Measurements from ENCODE around the gene DDX11. TPM values are rescaled to one million over a fixed set of nuclear protein-coding genes. Genes with fewer than 3 reads are reported as not detected.
A peak's percentile ranks its signal among the peaks of the same experiment; 100 is the strongest.
"Not testable (repeated sequence)": the region's sequence is repeated elsewhere in the genome, so short reads cannot be mapped to it uniquely, and the experiment has no call there.

DDX11 gene
- total RNA-seq, 1 experiment from 2014 or later: 17.4 TPM

GRCh38 chr12:31052666-31053439, 20.8 kb upstream of the DDX11 start:
- DNase-seq (ENCODE audit: low read depth, low spot score); in situ Hi-C loops (cut with HindIII; ENCODE audit: low pct_unique_long_range_greater_than_20kb, low sequenced_read_pairs): not testable (repeated sequence)

DNA sequence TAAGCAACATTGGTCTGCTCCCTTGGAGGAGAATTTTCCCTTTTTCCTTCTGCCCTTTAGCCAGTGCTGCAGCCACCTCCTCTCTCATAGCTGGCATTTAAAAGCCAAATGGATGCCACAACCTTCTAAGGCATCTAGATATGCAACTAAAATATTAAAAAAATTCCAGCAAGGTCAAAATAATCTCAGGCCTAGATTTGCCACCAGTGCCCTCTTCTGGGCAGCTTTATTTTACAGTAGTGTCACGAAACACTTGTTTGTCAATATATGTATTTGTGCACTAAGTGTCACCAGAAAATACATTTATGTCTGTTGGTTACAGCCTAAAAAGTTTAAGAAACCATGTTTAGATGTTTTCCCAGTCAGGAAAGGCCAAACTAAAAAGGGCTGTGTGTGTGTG, 19.7 kb upstream of the DDX11 start:
- in situ Hi-C loops (cut with HindIII; ENCODE audit: low pct_unique_long_range_greater_than_20kb, low sequenced_read_pairs): not testable (repeated sequence)
- DNase-seq (ENCODE audit: low read depth, low spot score): peak; percentile 18

GRCh38 chr12:31057671-31058070, 16.0 kb upstream of the DDX11 start:
- in situ Hi-C loops (cut with HindIII; ENCODE audit: low pct_unique_long_range_greater_than_20kb, low sequenced_read_pairs): no loop called here
- DNase-seq (ENCODE audit: low read depth, low spot score): no peak

DNA sequence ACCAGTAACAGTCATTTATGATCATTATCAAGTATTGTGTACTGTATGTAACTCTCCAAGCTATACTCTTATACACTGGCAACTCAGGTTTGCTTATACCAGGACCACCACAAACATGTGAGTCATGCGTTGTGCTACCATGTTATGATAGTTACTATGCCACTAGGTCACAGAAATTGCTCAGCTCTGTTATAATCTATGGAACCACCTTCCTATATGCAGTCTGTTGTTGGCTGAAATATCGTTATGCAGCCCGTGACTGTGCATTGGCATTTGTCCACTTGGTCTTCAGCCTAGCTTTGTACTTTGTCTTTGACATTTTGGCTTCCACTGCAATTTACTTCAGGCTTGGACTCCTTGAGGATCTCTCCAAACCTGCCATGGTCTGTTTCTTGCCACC, 7.5 kb upstream of the DDX11 start:
- in situ Hi-C loops (cut with HindIII; ENCODE audit: low pct_unique_long_range_greater_than_20kb, low sequenced_read_pairs); DNase-seq (ENCODE audit: low read depth, low spot score): not testable (repeated sequence)

GRCh38 chr12:31067656-31068055, 6.0 kb upstream of the DDX11 start:
- DNase-seq (ENCODE audit: low read depth, low spot score); in situ Hi-C loops (cut with HindIII; ENCODE audit: low pct_unique_long_range_greater_than_20kb, low sequenced_read_pairs): not testable (repeated sequence)

DNA sequence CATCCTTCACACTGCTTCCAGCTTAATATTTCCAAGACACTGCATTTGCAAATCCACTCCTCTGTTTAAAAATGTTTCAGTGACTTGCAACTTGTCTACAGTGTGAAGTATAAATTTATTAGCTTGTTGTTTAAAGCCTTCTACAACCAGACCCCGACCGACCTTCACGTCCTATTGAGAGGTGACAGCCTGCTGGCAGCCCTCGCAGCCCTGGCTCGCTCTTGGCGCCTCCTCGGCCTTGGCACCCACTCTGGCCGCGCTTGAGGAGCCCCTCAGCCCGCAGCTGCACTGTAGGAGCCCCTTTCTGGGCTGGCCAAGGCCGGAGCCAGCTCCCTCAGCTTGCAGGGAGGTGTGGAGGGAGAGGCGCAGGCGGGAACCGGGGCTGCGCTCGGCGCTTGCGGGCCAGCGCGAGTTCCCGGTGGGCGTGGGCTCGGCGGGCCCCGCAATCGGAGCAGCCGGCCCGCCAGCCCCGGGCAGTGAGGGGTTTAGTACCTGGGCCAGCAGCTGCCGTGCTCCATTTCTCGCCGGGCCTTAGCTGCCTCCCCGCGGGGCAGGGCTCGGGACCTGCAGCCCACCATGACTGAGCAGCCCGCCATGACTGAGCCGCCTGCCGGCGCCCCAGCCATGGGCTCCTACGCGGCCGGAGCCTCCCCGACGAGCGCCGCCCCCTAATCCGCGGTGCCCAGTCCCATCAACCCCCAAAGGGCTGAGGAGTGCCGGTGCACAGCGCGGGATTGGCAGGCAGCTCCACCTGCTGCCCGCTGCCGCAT, 2.5 kb upstream of the DDX11 start:
- DNase-seq (ENCODE audit: low read depth, low spot score); in situ Hi-C loops (cut with HindIII; ENCODE audit: low pct_unique_long_range_greater_than_20kb, low sequenced_read_pairs): not testable (repeated sequence)

- in situ Hi-C loops (cut with HindIII; ENCODE audit: low pct_unique_long_range_greater_than_20kb, low sequenced_read_pairs); DNase-seq (ENCODE audit: low read depth, low spot score): not testable (repeated sequence)
Measured at GRCh38 chr12:31072962-31073361, 698 bp upstream of the DDX11 start.

- peak; percentile 11 for DNase-seq (ENCODE audit: low read depth, low spot score)
- in situ Hi-C loops (cut with HindIII; ENCODE audit: low pct_unique_long_range_greater_than_20kb, low sequenced_read_pairs): not testable (repeated sequence)
Measured at GRCh38 chr12:31074333-31074874, 744 bp downstream of the DDX11 start.

DNA sequence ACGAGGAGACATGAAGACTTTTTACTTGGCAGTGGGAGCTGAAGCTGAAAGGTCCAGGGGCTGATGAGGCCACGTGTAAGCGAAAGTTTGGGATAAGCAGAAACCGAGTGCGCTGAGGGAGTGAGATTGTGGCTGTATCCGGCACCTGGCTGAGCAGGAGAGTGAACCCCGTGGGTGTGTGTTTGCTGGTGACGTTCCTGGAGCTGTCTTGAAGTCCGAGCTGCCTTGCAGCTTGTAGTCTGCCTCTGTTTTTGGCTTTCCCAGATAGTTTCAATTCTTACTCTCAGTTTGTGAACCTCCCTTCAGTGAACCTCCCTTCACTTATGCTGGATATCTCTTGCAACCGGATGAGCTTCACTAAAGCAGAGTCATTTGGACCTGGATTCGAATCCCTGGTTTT, 2.5 kb downstream of the DDX11 start:
- DNase-seq (ENCODE audit: low read depth, low spot score); in situ Hi-C loops (cut with HindIII; ENCODE audit: low pct_unique_long_range_greater_than_20kb, low sequenced_read_pairs): not testable (repeated sequence)

GRCh38 chr12:31077095-31077494, 3.4 kb downstream of the DDX11 start:
- DNase-seq (ENCODE audit: low read depth, low spot score); in situ Hi-C loops (cut with HindIII; ENCODE audit: low pct_unique_long_range_greater_than_20kb, low sequenced_read_pairs): not testable (repeated sequence)

- in situ Hi-C loops (cut with HindIII; ENCODE audit: low pct_unique_long_range_greater_than_20kb, low sequenced_read_pairs): not testable (repeated sequence)
- peak; percentile 62 for DNase-seq (ENCODE audit: low read depth, low spot score)
Measured at GRCh38 chr12:31077998-31078397, 4.3 kb downstream of the DDX11 start.

DNA sequence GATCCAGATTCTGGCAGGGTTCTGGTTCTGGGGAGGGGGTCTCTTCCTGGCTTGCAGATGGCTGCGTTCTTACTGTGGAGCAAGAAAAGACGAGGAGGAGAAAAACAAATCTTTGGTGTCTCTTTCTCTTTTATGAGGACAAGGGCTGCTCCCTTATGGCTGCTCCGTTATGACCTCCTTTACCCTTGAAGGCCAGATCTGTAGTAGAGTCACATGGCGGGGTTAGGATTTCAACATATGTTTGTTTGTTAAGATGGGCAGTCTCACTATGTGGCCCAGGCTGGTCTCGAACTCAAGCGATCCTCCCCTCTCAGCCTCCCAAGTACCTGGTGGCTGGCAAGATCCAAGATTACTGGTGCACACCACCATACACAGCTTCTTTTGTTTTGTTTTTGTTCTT, 5.8 kb downstream of the DDX11 start:
- peak; percentile 23 for DNase-seq (ENCODE audit: low read depth, low spot score)
- in situ Hi-C loops (cut with HindIII; ENCODE audit: low pct_unique_long_range_greater_than_20kb, low sequenced_read_pairs): not testable (repeated sequence)

- peak; percentile 58 for DNase-seq (ENCODE audit: low read depth, low spot score)
- in situ Hi-C loops (cut with HindIII; ENCODE audit: low pct_unique_long_range_greater_than_20kb, low sequenced_read_pairs): not testable (repeated sequence)
Measured at GRCh38 chr12:31080221-31080620, 6.6 kb downstream of the DDX11 start.

DNA sequence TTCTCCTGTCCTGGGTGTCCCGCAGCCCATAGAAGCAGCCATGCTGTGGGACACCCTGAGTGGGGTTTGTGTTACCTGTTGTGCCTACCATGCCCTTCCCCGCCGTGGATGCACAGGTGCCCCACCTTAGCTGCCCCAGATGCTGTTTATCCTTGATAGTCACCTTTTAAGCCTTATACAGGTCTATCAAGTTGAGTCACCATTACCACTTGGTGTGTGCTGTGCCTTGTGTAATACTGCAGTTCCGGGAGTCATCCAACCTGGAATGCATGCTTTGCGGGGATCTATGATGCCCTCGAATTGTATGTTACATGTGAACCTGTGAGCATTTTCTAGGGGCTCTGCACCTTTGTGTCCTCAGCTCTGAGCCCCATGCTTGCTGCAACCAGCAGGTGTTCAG, 7.6 kb downstream of the DDX11 start:
- DNase-seq (ENCODE audit: low read depth, low spot score); in situ Hi-C loops (cut with HindIII; ENCODE audit: low pct_unique_long_range_greater_than_20kb, low sequenced_read_pairs): not testable (repeated sequence)

- in situ Hi-C loops (cut with HindIII; ENCODE audit: low pct_unique_long_range_greater_than_20kb, low sequenced_read_pairs); DNase-seq (ENCODE audit: low read depth, low spot score): not testable (repeated sequence)
Measured at GRCh38 chr12:31084241-31084640, 10.6 kb downstream of the DDX11 start.

DNA sequence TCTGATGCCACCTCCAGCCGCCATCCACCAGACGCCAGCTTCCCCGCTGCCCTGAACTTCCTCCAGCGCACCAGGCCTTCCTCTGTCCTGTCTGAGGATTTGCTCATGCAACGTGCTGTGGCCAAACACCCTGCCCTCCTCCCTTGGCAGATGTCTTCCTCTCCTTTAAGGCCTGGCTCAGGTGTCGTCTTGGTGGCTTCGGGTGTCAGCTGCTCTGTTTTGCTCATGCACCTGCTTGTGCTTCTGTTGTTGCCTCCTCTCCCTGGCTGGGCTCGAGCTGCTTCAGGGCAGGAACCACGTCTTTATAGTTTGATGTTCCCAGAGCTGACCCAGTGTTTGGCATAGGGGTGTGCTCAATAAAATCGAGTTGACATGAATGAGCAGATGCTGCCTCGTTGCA, 12.4 kb downstream of the DDX11 start:
- in situ Hi-C loops (cut with HindIII; ENCODE audit: low pct_unique_long_range_greater_than_20kb, low sequenced_read_pairs); DNase-seq (ENCODE audit: low read depth, low spot score): not testable (repeated sequence)

GRCh38 chr12:31087486-31087885, 13.8 kb downstream of the DDX11 start:
- DNase-seq (ENCODE audit: low read depth, low spot score): not testable (repeated sequence)

GRCh38 chr12:31087956-31088355, 14.3 kb downstream of the DDX11 start:
- in situ Hi-C loops (cut with HindIII; ENCODE audit: low pct_unique_long_range_greater_than_20kb, low sequenced_read_pairs); DNase-seq (ENCODE audit: low read depth, low spot score): not testable (repeated sequence)

More at GRCh38 chr12:31087486-31087885, 13.8 kb downstream of the DDX11 start:
- in situ Hi-C loops (cut with HindIII; ENCODE audit: low pct_unique_long_range_greater_than_20kb, low sequenced_read_pairs): not testable (repeated sequence)
